OCI-LY1 (cell line): ENCODE data around the gene RHOU.

Experiments
- H2AFZ ChIP-seq: fragments of 200-600 bp; sonication (generic), shearing (Covaris generic); 2 replicates; pipeline ENCODE4 v1.6.0; 2014; ENCODE audit warnings: antibody characterized with exemption, mild to moderate bottlenecking, low read length
- H3F3A ChIP-seq: fragments of 200-600 bp; sonication (generic), shearing (Covaris generic); 2 replicates; pipeline ENCODE4 v1.6.0; 2014; ENCODE audit warnings: mild to moderate bottlenecking, antibody characterized with exemption, low read length, moderate library complexity; ENCODE audit not compliant: insufficient read depth
- H3K27ac ChIP-seq: fragments of 200-600 bp; sonication (generic); 2 replicates; pipeline ENCODE4 v1.5.1; 2014; ENCODE audit warnings: low read length, mixed run types, mild to moderate bottlenecking, low read depth; ENCODE audit not compliant: poor library complexity, severe bottlenecking
- H3K27me3 ChIP-seq: fragments of 200-600 bp; sonication (generic); 2 replicates; pipeline ENCODE4 v1.6.0; 2014; ENCODE audit warnings: antibody characterized with exemption, mild to moderate bottlenecking, low read length, moderate library complexity; ENCODE audit not compliant: insufficient read depth
- H3K36me3 ChIP-seq: fragments of 200-600 bp; sonication (generic); 2 replicates; pipeline ENCODE4 v1.6.1; 2014; ENCODE audit warnings: mild to moderate bottlenecking, antibody characterized with exemption, low read length, moderate library complexity, mixed read lengths; ENCODE audit not compliant: insufficient read depth
- H3K4me1 ChIP-seq: fragments of 200-600 bp; sonication (generic); 2 replicates; pipeline ENCODE4 v1.5.1; 2014; ENCODE audit warnings: mild to moderate bottlenecking, low read length, moderate library complexity; ENCODE audit not compliant: insufficient read depth, severe bottlenecking
- H3K4me2 ChIP-seq: fragments of 200-600 bp; sonication (generic), shearing (Covaris generic); 2 replicates; pipeline ENCODE4 v1.6.1; 2014; ENCODE audit warnings: low read length
- H3K4me3 ChIP-seq: fragments of 200-600 bp; sonication (generic); 2 replicates; pipeline ENCODE4 v1.5.1; 2014; ENCODE audit warnings: low read length, low read depth, mild to moderate bottlenecking, mixed read lengths; ENCODE audit not compliant: poor library complexity, severe bottlenecking
- H3K79me2 ChIP-seq: fragments of 200-600 bp; shearing (Covaris generic); 2 replicates; pipeline ENCODE4 v1.6.1; 2016; ENCODE audit warnings: mixed run types, low read length, mixed read lengths; ENCODE audit not compliant: insufficient read depth
- H3K9ac ChIP-seq: fragments of 200-600 bp; sonication (generic), shearing (Covaris generic); 2 replicates; pipeline ENCODE4 v1.6.1; 2014; ENCODE audit warnings: mild to moderate bottlenecking, low read length, mixed read lengths
- H3K9me2 ChIP-seq: fragments of 200-600 bp; sonication (generic), shearing (Covaris generic); 2 replicates; pipeline ENCODE4 v1.6.1; 2014; ENCODE audit warnings: low read depth, mild to moderate bottlenecking, low read length, mixed read lengths
- H3K9me3 ChIP-seq: fragments of 200-600 bp; shearing (Covaris generic); 2 replicates; pipeline ENCODE4 v1.6.1; 2014; ENCODE audit warnings: low read length, mixed read lengths
- H4K20me1 ChIP-seq: fragments of 200-600 bp; sonication (generic), shearing (Covaris generic); 2 replicates; pipeline ENCODE4 v1.6.0; 2016; ENCODE audit warnings: mild to moderate bottlenecking, low read length; ENCODE audit not compliant: insufficient read depth
- EZH2 ChIP-seq: fragments of 200-600 bp; sonication (generic), shearing (Covaris generic); IDR thresholded peaks from 2 replicates; pipeline ENCODE4 v1.8.0; 2017; ENCODE audit warnings: borderline replicate concordance, mixed run types, mild to moderate bottlenecking, antibody characterized with exemption, low read length, moderate library complexity, mixed read lengths
- TF ChIP-seq, protein P1 (sequence below): fragments of 200-600 bp; sonication (generic), shearing (Covaris generic); IDR thresholded peaks from 2 replicates; pipeline ENCODE4 v1.5.1; 2017; ENCODE audit warnings: mild to moderate bottlenecking, antibody characterized with exemption, low read length, moderate library complexity, mixed read lengths

The RHOU gene

DNA sequence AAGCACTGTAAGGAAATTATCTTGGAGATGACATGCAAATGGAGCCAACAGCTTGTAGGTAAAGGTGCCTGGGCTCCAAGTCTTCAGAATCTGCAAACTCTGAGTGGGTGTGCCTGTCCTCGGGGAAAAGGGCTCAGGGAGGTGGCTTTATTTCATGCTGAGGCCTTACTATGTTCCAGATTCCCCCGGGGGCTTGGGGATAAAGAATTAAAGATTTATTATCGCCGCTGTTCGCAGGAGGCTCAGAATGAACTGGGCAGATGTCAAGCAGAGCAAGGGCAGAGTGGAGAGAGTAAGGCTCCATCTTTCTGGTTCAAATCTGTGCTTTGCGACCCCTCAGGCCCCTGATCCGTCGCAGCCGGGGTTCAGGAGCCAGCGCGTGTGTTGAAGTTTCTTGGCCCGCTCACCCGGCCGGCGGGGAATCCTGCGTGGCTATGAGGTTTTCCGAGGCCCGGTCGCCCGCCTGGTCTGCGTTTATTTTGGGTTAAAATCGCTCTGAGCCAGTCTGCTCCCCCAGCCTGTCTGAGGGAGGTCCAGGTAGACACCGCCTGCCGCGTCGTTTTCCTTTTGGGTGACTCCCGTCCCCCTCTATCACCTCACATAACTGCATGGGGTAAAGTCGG, 19.5 kb downstream of the RHOU start:
- no peaks in the 10 kb centered on the region; the same call in 1 of the 2 replicates for H3K27me3 ChIP-seq

DNA sequence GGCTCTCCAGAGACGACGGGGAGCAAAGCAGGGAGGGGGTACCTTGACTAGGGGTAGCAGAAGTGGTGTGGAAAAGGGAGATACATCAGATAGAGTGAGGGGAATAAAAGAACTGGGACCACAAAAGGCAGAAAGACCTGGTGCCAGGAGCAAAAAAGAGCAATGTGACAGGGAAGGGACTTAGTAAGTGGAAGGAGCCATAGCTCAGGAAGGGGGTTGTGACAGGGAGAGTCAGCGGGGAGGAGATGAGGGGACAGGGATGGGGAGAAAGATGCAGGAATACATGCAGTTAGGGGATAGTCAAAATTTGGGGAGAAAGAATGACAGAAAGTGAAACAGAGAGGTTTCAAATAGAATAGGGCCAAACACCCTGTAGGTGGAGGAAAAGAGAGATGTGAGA, 20.5 kb downstream of the RHOU start:
- Histone ChIP-seq H3K36me3 (no peaks in the 10 kb centered on the region), H3F3A (no peaks in the 10 kb centered on the region), H3K9me2 (no peaks in the 10 kb centered on the region), H3K9ac (no peak overlapping the region), H3K4me3 (no peak overlapping the region), H3K4me1 (no peaks in the 10 kb centered on the region), H3K9me3 (no peaks in the 10 kb centered on the region), H2AFZ (no peak overlapping the region), H3K27me3 (no peaks in the 10 kb centered on the region; the same call in 1 of the 2 replicates), H3K27ac (no peak overlapping the region), H4K20me1 (no peaks in the 10 kb centered on the region), H3K4me2 (no peak overlapping the region), H3K79me2 (no peaks in the 10 kb centered on the region)
- TF ChIP-seq, protein P1, sequence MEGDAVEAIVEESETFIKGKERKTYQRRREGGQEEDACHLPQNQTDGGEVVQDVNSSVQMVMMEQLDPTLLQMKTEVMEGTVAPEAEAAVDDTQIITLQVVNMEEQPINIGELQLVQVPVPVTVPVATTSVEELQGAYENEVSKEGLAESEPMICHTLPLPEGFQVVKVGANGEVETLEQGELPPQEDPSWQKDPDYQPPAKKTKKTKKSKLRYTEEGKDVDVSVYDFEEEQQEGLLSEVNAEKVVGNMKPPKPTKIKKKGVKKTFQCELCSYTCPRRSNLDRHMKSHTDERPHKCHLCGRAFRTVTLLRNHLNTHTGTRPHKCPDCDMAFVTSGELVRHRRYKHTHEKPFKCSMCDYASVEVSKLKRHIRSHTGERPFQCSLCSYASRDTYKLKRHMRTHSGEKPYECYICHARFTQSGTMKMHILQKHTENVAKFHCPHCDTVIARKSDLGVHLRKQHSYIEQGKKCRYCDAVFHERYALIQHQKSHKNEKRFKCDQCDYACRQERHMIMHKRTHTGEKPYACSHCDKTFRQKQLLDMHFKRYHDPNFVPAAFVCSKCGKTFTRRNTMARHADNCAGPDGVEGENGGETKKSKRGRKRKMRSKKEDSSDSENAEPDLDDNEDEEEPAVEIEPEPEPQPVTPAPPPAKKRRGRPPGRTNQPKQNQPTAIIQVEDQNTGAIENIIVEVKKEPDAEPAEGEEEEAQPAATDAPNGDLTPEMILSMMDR = no peak
- no peak for TF ChIP-seq EZH2

More for the DNA sequence above, 19.5 kb downstream of the RHOU start:
- Histone ChIP-seq H2AFZ (no peak overlapping the region), H3K4me3 (no peak overlapping the region), H3K9ac (no peak overlapping the region), H4K20me1 (no peaks in the 10 kb centered on the region), H3K9me3 (no peaks in the 10 kb centered on the region), H3K9me2 (no peaks in the 10 kb centered on the region), H3F3A (no peaks in the 10 kb centered on the region), H3K36me3 (no peaks in the 10 kb centered on the region), H3K4me2 (no peak overlapping the region), H3K79me2 (no peaks in the 10 kb centered on the region), H3K27ac (no peak overlapping the region), H3K4me1 (no peaks in the 10 kb centered on the region)
- TF ChIP-seq EZH2 = no peak
- TF ChIP-seq, protein P1 = no peak

- no peaks in the 10 kb centered on the region for H3K79me2 ChIP-seq
- H3K4me1 ChIP-seq = no peaks in the 10 kb centered on the region
- no peaks in the 10 kb centered on the region for H3K9me2 ChIP-seq
- H3K9ac ChIP-seq = no peak overlapping the region
- H3K4me2 ChIP-seq = no peak overlapping the region
- no peaks in the 10 kb centered on the region for H4K20me1 ChIP-seq
- no peaks in the 10 kb centered on the region for H3K9me3 ChIP-seq
- H3K36me3 ChIP-seq = no peaks in the 10 kb centered on the region
- TF ChIP-seq, protein P1 = no peak
- TF ChIP-seq EZH2 = no peak
- no peak overlapping the region for H3K27ac ChIP-seq
- H3K27me3 ChIP-seq = no peaks in the 10 kb centered on the region; the same call in 1 of the 2 replicates
- no peak overlapping the region for H2AFZ ChIP-seq
- H3F3A ChIP-seq = no peaks in the 10 kb centered on the region
- H3K4me3 ChIP-seq = no peak overlapping the region
These were observed 21.2 kb downstream of the RHOU start for GRCh38 chr1:228756457-228756856.
